ENCODE data around the gene HNRNPAB.

The HNRNPAB gene

DNA sequence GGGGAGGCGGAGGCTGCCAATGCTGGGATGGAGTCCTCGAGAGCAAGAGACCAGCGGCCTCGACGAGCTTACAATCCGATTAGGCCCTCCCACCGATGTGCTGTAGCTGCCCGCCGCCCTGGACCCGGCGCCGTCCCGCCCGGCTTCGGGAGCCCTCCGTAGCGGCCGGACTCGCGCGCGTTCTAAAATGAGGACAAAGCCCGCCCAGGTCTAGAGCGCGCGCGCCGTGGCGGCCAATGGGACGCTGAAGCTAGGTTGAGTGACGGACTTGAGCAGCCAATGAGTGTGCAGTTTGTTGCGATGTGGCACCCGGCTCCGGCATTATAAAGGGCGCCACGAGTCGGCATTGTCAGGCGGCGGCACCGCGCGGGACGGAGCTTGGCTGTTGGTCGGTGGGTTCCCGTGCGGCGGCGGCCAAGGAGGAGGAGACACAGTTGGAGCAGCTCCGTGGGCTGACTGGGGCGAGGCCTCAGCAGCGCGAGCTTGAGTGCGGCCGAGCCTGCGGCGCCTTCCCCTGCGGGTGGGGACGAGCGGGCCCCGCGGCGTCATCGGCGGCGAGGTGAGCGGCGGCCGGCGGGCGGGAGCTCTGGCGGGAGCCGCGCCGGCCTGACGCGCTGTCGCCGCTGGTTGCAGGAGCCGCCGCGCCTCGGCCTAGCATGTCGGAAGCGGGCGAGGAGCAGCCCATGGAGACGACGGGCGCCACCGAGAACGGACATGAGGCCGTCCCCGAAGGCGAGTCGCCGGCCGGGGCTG is at the start of gene HNRNPAB:
HNRNPAB (plus strand) TSS at position 352 of the 753 bp plus-strand sequence; CDS start at position 657, 305 bp downstream.
- DNase-seq (ENCODE audit: low read depth) = peak; percentile 92

DNA sequence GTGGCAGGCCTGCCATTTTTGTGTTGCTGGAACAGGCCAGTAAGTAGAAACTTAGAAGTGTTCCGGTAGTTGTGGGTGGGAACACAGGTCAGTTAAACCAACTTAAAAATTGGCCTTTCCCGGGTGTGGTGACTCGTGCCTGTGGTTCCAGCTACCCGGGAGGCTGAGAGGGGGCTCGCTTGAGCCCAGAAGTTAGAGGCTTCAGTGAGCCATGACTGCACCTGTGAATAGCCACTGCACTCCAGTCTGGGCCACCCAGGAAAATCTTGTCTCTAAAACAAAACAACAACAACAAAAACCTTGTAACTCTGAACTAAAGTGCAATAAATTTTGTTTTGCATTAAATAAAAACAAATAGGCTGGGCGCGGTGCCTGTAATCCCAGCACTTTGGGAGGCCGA is 49.3 kb upstream of the HNRNPAB start:
- DNase-seq (ENCODE audit: low read depth) = no peak

DNA sequence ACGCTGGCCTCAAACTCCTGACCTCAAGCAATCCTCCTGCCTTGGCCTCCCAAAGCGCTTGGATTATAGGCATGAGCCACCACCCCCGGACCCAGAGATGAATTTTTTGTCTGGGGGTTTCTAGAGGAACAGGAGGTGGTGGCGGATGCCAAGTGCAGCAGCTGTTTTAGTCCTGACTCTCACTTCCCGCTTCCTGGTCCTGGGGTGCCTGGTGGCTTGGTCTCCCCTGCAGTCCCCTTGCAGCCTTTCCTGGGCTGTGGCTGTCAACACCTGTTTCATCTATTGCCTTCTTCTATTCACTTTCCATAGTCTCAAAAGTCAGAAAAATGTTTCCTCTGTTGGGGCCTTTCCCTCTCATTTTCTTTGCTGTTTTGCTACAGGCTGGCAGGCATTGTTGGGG is 44.2 kb upstream of the HNRNPAB start:
- no peak for DNase-seq (ENCODE audit: low read depth)

DNA sequence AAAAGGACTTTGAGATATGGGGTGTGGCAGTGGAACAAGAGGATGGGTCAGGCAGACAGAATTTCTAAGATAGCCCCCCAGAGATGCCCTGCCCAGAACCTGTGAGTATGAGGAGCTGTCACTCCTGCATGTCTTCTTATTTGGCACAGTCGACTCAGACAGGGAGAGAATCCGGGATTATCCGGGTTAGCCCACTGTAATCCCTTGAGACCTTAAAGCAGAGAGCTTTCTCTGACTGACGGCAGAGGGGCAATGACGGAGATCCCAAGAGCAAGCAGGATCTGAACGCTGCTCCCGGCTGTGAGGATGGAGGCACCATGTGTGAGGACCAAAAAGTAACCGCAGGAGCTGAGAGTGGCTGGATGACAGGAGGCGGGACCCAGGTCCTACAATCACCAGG is 41.9 kb upstream of the HNRNPAB start:
- DNase-seq (ENCODE audit: low read depth) = no peak

DNA sequence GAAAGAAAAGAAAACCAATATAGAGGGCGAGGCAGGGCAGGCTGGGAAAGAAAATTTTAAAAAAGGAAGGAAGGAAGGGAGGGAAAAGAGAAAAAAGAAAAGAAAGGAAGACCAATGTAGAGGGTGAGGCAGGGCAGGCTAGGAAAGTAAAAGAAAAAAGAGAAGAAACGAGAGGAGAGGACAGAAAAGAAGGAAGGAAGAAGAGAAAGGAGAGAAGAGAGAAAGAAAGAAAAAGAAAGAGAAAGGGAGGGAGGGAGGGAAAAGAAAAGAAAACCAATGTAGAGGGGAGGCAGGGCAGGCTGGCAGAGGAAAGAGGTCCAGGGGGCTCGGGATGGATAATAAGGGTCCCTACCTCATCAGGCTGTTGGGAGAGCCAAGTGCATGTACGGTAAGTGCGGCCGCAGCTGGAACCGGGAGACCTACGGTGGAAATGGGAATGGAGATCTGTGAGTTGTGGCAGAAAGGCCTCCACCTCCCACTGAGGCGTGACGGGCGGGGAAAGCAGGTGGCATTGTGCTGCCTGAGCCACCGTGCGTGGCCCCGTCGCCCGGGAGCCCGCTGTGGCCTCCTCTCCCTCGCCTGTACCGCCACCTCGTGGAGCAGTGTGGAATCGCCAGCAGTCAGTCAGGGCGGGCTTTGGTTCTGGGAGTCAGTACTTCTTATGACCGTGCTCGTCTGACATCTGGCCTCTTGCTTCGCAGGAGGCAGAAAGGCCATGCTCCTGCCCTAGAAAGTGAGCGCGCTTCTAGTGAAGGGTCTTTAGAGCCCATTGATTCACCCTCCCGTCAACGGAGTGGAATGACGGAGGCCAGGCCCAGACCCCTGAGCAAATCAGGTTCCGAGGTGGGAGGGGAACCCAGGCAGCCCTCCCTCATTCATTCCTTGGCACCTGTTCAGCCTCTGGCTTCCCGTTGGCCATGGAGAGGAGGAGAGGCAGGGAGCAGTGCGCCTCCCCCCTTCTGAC is 40.3 kb upstream of the HNRNPAB start:
- DNase-seq (ENCODE audit: low read depth) = peak; percentile 89

DNA sequence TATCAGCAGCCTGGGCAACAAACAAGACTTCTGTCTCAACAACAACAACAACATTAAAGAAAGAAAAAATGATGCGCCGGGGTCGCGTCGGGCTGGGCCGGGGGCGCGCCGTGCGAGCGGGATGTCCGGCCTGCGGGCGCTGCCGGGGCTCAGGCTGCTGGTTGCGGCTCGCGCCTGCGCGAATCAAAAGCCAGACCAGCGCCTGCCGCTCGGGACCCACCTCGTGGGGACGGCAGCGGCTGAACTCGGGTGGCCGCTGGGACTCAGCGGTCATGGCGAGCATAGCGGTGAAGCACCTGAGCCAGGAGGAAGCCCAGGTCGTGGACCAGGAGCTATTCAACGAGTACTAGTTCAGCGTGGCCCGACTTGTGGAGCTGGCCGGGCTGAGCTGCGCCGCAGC is 38.8 kb upstream of the HNRNPAB start:
- DNase-seq (ENCODE audit: low read depth) = no peak

DNA sequence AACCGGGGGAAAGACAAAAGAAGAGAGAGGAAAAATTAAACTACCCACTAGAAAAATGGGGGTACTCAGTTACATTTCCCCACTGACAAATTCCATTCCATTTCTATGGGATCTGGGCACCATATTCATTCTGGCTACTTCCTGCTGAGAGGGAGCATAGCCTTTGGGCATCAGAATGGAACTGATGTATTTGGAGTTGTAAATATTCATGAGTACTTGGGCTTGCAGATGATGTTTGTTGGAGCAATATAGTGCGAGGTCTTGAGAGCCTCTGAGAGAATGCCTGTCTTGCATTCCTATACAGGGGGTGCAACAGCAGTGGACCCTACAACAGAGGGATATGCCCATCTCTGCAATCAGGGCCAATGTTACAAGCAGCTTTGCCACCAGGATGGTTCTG is 33.9 kb upstream of the HNRNPAB start:
- DNase-seq (ENCODE audit: low read depth) = no peak

DNA sequence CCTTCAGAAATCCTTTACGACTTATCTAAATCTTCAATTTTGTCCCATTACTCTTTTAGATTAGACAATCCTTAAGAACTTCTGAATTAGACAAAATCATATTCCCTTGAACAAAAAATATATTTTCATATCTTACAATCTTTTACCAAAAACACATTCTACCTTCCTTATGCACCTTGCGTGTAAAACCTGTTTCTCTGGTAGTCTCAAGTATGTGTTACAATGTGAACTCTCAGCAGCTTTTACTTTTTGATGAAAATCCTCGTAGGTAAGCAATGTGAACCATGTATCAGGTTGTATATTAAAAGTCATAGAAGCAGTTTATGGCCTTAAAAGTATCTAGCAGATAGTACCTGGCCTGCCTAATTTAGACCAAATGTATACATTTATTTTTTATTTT is 29.9 kb upstream of the HNRNPAB start:
- no peak for DNase-seq (ENCODE audit: low read depth)

DNA sequence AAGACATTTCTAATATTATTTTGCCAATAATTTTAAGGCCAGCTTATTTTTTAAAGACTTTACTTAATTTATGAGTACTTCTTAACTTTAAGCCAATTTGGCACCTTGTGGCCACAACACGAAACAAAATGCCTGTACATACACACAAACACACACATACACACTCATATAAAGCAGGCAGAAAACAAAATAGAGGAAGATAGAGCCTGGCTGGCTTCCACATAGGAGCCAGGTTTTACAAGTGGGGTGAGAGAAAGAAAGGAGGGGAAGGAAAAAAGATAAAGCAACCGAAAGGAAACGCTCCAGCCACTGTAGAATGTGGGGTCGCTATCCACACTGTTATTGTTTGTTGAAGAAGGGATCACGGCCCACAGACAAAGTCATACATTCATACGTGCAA is 27.5 kb upstream of the HNRNPAB start:
- no peak for DNase-seq (ENCODE audit: low read depth)

DNA sequence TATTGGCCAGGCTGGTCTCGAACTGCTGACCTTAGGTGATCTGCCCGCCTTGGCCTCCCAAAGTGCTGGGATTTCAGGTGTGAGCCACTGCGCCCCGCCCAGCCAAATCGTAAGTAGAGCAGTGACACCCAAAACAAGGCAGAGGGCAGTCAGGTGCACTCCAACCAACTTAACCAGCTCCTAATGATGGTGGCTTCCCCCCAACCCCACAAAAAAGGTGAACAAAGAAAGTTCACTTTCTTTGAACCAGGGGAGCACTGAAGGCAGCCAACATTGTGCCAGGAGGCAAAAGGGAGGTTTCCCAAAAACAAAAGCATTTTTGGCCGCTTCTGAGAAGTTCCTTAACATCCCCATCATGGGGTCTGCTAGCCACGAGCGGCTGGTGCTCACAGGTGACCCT is 26.8 kb upstream of the HNRNPAB start:
- DNase-seq (ENCODE audit: low read depth) = no peak

DNA sequence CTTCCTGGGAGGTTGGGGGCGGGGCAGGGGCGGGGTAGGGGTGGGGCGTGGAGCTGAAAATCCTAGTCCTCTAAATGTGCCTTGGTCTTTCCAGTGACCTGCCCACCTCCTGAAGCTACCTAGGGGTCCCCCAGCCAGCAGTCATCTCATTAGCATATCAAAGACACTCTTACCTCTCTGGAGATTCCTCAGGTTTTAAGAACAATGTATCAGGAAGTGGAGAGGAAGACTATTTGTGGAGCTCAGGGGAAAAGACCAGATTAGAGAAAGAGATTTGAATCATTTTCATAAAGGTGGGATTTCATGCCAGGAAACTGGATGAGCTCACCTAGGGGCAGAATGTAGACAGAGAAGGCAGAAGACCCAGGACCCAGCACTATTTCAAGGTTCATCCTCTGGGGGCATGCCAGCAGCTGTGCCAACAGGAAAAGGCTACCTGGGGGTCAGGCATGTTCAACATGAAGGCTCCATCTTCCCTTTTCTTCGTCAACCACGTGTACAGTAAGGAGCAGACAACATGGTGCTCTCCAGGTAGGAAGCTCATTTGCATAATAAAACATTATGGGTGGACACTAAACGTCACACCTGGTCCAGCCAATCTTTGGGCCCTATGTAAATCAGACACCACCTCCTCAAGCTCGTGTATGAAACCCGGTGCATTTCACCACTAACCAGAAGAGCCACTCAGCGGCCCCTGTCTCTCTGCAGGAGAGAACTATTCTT is 24.0 kb upstream of the HNRNPAB start:
- no peak for DNase-seq (ENCODE audit: low read depth)

DNA sequence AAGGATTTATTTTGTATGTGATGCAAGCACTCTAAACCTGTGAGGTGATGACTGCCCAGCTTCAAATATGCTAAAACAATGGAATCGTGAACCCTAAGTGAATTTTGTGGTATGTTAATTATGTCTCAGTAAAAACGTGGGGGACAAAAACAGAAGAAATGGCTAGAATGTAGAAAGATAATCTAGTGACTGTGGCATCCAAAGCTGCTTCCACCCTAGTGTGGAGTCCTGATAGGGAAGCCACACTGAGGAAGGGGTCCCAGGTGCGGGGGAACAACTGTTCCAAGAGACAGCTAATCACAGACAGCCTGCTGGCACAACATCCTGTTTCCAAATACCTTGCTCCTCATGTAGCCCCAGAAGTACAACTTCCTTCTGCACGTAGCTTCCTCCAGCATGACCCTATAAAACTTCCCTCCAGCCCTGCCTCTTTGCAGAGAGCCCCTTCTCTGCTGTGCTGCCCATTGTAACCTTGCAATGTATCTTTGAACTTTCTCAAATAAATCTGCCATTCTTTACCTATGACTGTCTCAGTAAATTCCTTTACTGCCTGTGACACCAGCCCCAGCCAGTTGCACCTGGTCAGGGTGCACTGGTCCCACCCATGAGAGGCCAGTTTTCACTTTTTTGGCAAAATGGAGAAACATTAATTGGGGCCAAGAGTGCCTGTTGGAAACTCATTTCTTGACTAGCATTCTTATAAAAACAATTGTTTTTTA is 22.0 kb upstream of the HNRNPAB start:
- DNase-seq (ENCODE audit: low read depth) = no peak

DNA sequence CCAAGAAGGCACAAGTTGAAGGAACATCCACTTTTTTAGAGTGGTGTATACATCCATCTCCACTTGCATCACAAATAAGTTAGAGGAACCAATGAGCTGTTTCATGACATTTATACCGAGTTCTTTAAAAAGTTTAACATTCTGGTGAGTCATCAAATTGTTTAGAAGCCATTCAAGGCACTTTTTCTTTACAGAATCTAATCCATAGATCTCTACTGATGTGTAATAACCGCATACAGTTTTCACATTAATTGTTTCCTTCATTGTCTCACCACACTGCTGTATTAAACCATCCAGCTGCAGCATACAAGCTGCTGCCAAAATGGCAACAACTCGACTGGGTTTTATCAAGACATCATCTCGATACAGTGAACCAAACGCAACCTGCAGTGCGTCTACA is 17.9 kb upstream of the HNRNPAB start:
- DNase-seq (ENCODE audit: low read depth) = no peak

DNA sequence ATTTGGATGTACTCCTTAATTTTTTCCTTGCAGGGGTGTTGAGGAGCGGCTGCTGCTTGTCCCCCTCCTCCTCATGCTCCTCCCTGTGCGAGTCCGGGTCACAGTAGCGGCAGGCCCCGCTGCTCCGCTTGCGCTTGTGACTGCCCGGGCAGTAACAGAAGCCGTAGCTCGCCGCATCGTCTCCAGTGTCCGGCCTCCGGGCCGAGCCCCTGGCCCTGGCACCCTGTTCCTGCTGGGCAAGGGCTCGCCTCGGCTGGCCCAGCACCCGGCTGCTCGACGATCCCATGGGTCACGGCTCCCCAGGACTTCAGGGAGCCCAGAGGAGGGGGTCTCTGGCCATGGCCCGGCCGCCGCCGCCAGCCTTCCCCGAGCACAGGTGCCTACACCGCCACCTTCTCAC is 17.3 kb upstream of the HNRNPAB start, which contains the start of gene GMCL2:
GMCL2 (minus strand) TSS at position 358 of the 400 bp plus-strand sequence; CDS start at position 286, 72 bp downstream.
- DNase-seq (ENCODE audit: low read depth) = no peak

DNA sequence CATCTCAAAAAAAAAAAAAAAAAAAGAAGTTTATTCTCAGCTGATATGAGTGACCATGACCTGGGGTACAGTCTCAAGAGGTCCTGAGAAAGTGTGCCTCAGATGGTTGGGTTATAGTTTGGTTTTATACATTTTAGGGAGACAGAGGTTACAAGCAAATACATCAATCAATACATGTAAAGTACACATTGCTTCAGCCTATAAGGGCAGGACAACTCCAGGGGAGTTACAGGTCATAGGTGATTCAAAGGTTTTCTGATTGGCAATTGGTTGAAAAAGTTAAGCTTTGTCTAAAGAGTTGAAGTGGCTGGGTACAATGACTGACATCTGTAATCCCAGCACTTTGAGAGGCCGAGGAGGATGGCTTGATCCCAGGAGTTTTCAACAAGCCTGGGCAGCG is 14.9 kb upstream of the HNRNPAB start:
- no peak for DNase-seq (ENCODE audit: low read depth)

DNA sequence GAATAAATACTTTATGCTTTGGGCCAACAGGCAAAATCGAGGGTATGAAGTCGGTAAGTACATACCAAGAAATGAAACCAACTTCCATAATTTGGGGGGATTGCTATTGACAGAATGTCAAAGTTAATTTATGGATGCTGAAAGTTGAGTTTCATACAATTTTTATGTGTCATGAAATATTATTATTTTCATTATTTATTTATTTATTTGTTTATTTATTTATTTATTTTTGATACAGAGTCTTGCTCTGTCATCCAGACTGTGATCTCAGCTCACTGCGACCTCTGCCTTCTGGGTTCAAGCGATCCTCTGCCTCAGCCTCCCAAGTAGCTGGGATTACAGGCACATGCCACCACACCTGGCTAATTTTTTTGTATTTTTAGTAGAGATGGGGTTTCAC is 12.7 kb upstream of the HNRNPAB start:
- no peak for DNase-seq (ENCODE audit: low read depth)

DNA sequence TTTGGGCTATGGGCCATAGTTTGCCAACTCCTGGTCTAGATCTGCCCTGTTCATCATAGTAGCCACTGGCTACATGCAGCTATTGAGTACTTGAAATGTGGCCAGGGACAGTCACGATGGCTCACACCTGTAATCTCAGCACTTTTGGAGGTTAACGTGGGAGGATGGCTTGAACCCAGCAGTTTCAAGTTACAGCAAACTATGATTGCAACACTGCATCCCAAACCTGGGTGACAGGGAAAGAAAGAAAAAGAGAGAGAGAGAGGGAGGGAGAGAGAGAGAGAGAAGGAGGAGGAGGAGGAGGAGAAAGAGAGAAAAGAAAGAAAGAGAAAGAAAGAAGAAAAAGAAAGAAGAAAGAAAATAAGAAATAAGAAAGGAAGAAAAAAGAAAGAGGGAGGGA is 12.1 kb upstream of the HNRNPAB start:
- DNase-seq (ENCODE audit: low read depth) = no peak

DNA sequence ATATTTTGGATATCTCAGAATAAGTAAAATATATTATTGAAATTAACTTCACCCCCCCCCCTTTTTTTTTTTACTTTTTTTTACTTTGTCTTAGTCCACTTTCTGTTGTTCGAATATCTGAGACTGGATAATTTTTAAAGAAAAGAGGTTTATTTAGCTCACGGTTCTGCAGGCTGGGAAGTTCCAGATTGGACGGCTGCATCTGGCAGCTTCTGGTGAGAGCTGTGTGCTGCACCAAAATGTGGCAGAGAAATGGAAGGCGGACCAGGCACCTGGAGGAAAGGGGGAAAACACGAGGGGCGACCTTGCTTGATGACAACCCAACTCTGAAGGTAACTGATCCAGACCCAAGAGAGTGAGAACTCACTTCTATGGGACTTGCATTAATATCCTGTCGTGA is 11.5 kb upstream of the HNRNPAB start:
- no peak for DNase-seq (ENCODE audit: low read depth)

DNA sequence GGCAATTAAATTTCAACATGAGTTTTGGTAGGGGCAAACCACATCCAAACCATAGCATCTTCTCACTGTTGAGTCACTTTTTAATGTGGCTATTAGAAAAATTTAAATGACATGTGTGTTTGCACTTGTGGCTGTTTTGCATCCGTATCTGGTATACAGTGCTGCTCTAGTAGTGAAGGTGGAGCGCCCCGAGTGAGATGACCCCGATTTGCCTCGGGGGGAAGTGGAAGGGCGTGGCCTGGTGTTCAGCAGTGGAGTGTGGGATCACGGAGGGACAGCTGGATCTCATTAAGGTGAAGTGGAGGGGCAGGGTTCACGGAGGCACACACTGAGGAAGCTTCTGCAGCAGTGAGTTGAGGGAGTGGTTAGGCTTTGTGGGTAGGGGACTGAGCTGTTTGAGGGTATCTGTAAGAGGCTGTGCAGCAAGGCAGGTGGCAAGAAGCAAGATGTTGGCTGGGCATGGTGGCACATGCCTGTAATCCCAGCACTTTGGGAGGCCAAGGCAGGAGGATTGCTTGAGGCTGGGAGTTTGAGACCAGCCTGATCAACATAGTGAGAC is 11.0 kb upstream of the HNRNPAB start:
- no peak for DNase-seq (ENCODE audit: low read depth)

DNA sequence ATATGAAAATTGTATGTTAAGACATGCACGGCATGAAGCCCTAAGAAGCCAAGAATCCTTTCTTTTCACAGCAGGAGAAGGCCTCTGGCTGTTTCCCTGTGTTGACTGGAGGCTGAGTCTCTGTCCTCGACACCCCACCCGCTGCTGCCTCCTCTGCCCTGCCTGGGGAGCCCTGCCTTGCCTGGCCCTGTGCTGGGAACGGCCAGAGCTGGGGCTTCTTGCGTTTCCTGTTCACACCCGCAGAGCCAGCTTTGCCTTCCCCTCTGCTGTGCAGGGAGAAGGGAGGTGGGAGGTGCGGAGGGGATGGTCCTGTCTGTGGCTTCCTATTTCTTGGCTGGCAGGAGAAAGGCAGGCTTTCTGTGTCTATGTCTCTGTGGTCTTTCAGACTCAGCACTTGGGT is 10.3 kb upstream of the HNRNPAB start:
- DNase-seq (ENCODE audit: low read depth) = no peak

DNA sequence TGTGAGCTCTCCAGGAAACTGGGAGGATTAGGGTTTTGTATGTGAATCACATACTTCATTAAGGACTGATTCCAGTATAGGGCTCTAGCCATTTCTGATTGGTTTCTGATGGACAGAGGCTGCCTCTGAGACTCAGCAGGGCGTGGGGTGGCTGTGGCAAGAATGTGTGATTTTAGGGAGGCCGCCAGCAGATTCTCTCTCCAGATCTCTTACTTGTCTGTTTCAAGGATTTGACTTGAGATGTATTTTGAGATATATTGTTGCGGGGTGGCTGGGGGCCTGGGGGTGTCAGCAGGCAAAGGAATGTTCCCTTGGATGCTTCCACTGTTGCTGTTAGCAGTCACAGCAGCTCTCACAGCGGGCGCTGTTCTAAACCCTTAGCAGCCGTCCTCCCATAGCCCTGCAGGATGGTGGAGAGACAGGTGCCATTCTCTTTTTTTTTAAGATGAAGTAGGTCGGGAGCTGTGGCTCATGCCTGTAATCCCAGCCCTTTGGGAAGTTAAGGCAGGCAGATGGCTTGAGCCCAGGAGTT is 8.0 kb upstream of the HNRNPAB start:
- no peak for DNase-seq (ENCODE audit: low read depth)
